B cell (primary cell): ENCODE data around the gene KCNS1. TPM values are rescaled to one million over a fixed set of nuclear protein-coding genes. Genes with fewer than 3 reads are reported as not detected.

Source experiments
- ATAC-seq: fragments of 200-7000 bp; cut with Tn5 transposase; one replicate; pipeline ENCODE4 v1.10.0; 2021; ENCODE audit warnings: low read depth, mild to moderate bottlenecking, moderate number of reproducible peaks, moderate library complexity
- CTCF ChIA-PET: fragments of 350-600 bp; sonication (Branson Sonifier 250); formaldehyde crosslinking; loops from one replicate; lab custom pipeline; 2021; ENCODE audit warnings: antibody characterized with exemption, inconsistent platforms; lab: Charles Lee
- POLR2A ChIA-PET: fragments of 350-600 bp; sonication (Branson Sonifier 250); formaldehyde crosslinking; loops from one replicate; lab custom pipeline; 2021; ENCODE audit warnings: antibody characterized with exemption; lab: Charles Lee
- DNase-seq: peaks from one replicate; pipeline ENCODE4 v3.0.0; 2013
- H2AFZ ChIP-seq: 2 replicates; pipeline ENCODE4 v1.6.1; 2012; ENCODE audit warnings: mild to moderate bottlenecking, low read depth, low read length; ENCODE audit not compliant: insufficient read depth, poor library complexity, severe bottlenecking
- H3K27ac ChIP-seq, 2 donors: 1 replicate in 1 of 2; 2 replicates in 1 of 2; pipeline ENCODE4 v1.5.1; 2012 to 2013; ENCODE audit warnings: low read length in 2 of 2, mild to moderate bottlenecking in 2 of 2, moderate library complexity in 1 of 2
- H3K27me3 ChIP-seq, 4 experiments: fragments of 200-600 bp in 1 of 4; sonication (generic) in 1 of 4; replicated peaks in 1 of 4; 1 replicate in 2 of 4; 2 replicates in 2 of 4; pipeline versions ENCODE4 v1.6.1 to v1.7.0; 2013 to 2016; ENCODE audit warnings: low read length in 3 of 4, mild to moderate bottlenecking in 2 of 4, mixed read lengths in 1 of 4, moderate library complexity in 1 of 4; ENCODE audit not compliant: insufficient read depth in 4 of 4, control insufficient read depth in 3 of 4; ENCODE audit errors: control extremely low read depth in 1 of 4
- H3K36me3 ChIP-seq, 2 experiments: replicated peaks in 1 of 2; 1 replicate in 1 of 2; 2 replicates in 1 of 2; pipeline versions ENCODE4 v1.6.1 to v1.7.1; 2013; ENCODE audit warnings: low read length in 1 of 2; ENCODE audit not compliant: insufficient read depth in 2 of 2, control insufficient read depth in 1 of 2; ENCODE audit errors: control extremely low read depth in 1 of 2, extremely low read depth in 1 of 2
- H3K4me1 ChIP-seq, 2 donors: fragments of 200-600 bp in 1 of 2; sonication (generic) in 1 of 2; 1 replicate in 1 of 2; 2 replicates in 1 of 2; pipeline versions ENCODE4 v1.5.1 to v1.6.1; 2013 to 2017; ENCODE audit warnings: low read length in 2 of 2; ENCODE audit not compliant: control insufficient read depth in 2 of 2, insufficient read depth in 2 of 2
- H3K4me2 ChIP-seq: replicated peaks from 2 replicates; pipeline ENCODE3; 2012; ENCODE audit warnings: mild to moderate bottlenecking, low read depth, low read length; ENCODE audit not compliant: poor library complexity, severe bottlenecking
- H3K4me3 ChIP-seq, 5 experiments: fragments of 200-600 bp in 1 of 5; sonication (generic) in 1 of 5; 1 replicate in 3 of 5; 2 replicates in 2 of 5; pipeline versions ENCODE4 v1.5.1 to v1.7.0; 2011 to 2016; ENCODE audit warnings: low read length in 4 of 5, mild to moderate bottlenecking in 4 of 5, low read depth in 2 of 5, control low read depth in 1 of 5, moderate library complexity in 1 of 5; ENCODE audit not compliant: insufficient read depth in 1 of 5; ENCODE audit errors: control extremely low read depth in 1 of 5, extremely low read depth in 1 of 5
- H3K79me2 ChIP-seq: fragments of 200-600 bp; sonication (generic); one replicate; pipeline ENCODE4 v1.6.0; 2016; ENCODE audit warnings: low read length; ENCODE audit not compliant: control insufficient read depth, insufficient read depth
- H3K9ac ChIP-seq: fragments of 200-600 bp; sonication (generic); 2 replicates; pipeline ENCODE4 v1.6.1; 2017; ENCODE audit warnings: mild to moderate bottlenecking, low read length, moderate library complexity
- H3K9me3 ChIP-seq, 3 donors: one replicate each; pipeline versions ENCODE4 v1.6.1 to v1.7.1; 2013; ENCODE audit warnings: low read length in 2 of 3; ENCODE audit not compliant: control insufficient read depth in 2 of 3, insufficient read depth in 1 of 3; ENCODE audit errors: control extremely low read depth in 1 of 3
- H4K20me1 ChIP-seq: 2 replicates; pipeline ENCODE4 v1.6.0; 2012; ENCODE audit warnings: mild to moderate bottlenecking, low read length; ENCODE audit not compliant: insufficient read depth, control insufficient read depth, poor library complexity, severe bottlenecking
- H3K27ac Mint-ChIP-seq: one replicate; pipeline ENCODE4 v1.8.0; 2021; ENCODE audit warnings: mixed read lengths
- H3K27me3 Mint-ChIP-seq: one replicate; pipeline ENCODE4 v1.8.0; 2021; ENCODE audit warnings: mixed read lengths
- H3K4me1 Mint-ChIP-seq: one replicate; pipeline ENCODE4 v1.8.0; 2021; ENCODE audit warnings: mixed read lengths
- H3K4me3 Mint-ChIP-seq: one replicate; pipeline ENCODE4 v1.8.0; 2021; ENCODE audit warnings: mixed read lengths
- H3K9me3 Mint-ChIP-seq: one replicate; pipeline ENCODE4 v1.8.0; 2022; ENCODE audit warnings: mixed read lengths; ENCODE audit not compliant: insufficient read depth
- EZH2 ChIP-seq: IDR thresholded peaks from 2 replicates; pipeline ENCODE4 v1.6.1; 2012; ENCODE audit warnings: borderline replicate concordance, low read depth, mild to moderate bottlenecking, moderate library complexity, low read length; ENCODE audit not compliant: insufficient read depth, poor library complexity, severe bottlenecking
- WGBS: methylation state at CpG from one replicate; pipeline ENCODE4 v1.1.5; 2013; ENCODE audit warnings: missing lambda C conversion rate; ENCODE audit not compliant: insufficient coverage; 5-methylcytosine and 5-hydroxymethylcytosine counted together
- intact Hi-C: fragments of 100-400 bp; cut with micrococcal nuclease; formaldehyde crosslinking; loops from one replicate; pipeline ENCODE4 v1.10.0; 2022
- polyA plus RNA-seq: library from polyadenylated mRNA; depleted of rRNA; stranded (reverse); fragments of >200 nt; gene quantifications from 2 replicates; pipeline ENCODE4 v1.2.3, GENCODE V29; 2012
- total RNA-seq, 2 donors: library from RNA; stranded (reverse); fragments of 120-200 nt in 1 of 2; gene quantifications; 1 replicate in 1 of 2; 2 replicates in 1 of 2; pipeline versions ENCODE4 v1.2.3 to v1.2.4, GENCODE V29; 2013 to 2022
- TF ChIP-seq, protein P1 (sequence below): fragments of 200-600 bp; IDR thresholded peaks from one replicate; pipeline ENCODE4 v1.8.0; 2022; ENCODE audit warnings: antibody characterized with exemption, mild to moderate bottlenecking

KCNS1 gene
- total and polyA plus RNA-seq, 2 donors (not counting 1 experiment from before 2014, with no cell fraction given) = 0.04 TPM; not detected in 1

DNA sequence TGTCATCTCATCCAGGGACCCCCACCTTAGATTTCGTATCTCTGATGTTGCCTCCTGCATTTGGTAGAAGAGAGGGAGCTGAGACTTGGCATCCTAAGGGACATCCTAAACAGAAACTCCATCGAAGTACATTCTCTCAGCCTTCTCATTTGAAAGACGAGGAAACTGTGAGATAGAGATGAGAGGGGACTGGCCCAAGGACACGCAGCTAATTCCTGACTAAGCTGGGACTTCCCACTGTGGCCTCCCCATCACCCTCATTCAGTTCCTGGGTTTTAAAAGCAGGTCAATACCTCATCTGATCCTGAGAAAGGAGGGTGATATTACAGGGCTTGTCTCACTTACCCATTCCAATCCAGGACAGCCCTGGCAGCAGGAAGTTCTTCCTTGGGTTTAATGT is 14.9 kb upstream of the KCNS1 start:
- H3K4me1 ChIP-seq = no peaks in the 10 kb centered on the region
- POLR2A ChIA-PET = no interaction called here
- Mint-ChIP-seq H3K4me3 (no peak overlapping the region), H3K9me3 (no peaks in the 10 kb centered on the region), H3K4me1 (no peaks in the 10 kb centered on the region), H3K27me3 (peaks cover 22% of the 10 kb centered on the region), H3K27ac (no peak overlapping the region)
- intact Hi-C loops = no loop called here
- H3K79me2 ChIP-seq = no peaks in the 10 kb centered on the region
- no peak overlapping the region for H3K9ac ChIP-seq
- no peak for DNase-seq
- TF ChIP-seq, protein P1, sequence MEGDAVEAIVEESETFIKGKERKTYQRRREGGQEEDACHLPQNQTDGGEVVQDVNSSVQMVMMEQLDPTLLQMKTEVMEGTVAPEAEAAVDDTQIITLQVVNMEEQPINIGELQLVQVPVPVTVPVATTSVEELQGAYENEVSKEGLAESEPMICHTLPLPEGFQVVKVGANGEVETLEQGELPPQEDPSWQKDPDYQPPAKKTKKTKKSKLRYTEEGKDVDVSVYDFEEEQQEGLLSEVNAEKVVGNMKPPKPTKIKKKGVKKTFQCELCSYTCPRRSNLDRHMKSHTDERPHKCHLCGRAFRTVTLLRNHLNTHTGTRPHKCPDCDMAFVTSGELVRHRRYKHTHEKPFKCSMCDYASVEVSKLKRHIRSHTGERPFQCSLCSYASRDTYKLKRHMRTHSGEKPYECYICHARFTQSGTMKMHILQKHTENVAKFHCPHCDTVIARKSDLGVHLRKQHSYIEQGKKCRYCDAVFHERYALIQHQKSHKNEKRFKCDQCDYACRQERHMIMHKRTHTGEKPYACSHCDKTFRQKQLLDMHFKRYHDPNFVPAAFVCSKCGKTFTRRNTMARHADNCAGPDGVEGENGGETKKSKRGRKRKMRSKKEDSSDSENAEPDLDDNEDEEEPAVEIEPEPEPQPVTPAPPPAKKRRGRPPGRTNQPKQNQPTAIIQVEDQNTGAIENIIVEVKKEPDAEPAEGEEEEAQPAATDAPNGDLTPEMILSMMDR = no peak
- TF ChIP-seq EZH2 = no peak
- no peak overlapping the region for H3K27ac ChIP-seq
- H3K4me3 ChIP-seq = no peak overlapping the region
- 100% methylated on average over 1 of the region's 4 CpGs for WGBS
- CTCF ChIA-PET = interaction anchor here (1.8 to 1.9 kb wide), 2 partner anchors 20 to 72 kb away, joined by 5 to 10 read pairs; no protein-coding TSS in a partner anchor
- no peak overlapping the region for H2AFZ ChIP-seq
- H4K20me1 ChIP-seq = no peaks in the 10 kb centered on the region
- no peaks in the 10 kb centered on the region for H3K36me3 ChIP-seq
- ATAC-seq = no peak
- no peaks in the 10 kb centered on the region for H3K9me3 ChIP-seq
- no peak overlapping the region for H3K4me2 ChIP-seq
- peaks cover 0 to 4% (median 3%) of the 10 kb centered on the region in 4 experiments for H3K27me3 ChIP-seq

DNA sequence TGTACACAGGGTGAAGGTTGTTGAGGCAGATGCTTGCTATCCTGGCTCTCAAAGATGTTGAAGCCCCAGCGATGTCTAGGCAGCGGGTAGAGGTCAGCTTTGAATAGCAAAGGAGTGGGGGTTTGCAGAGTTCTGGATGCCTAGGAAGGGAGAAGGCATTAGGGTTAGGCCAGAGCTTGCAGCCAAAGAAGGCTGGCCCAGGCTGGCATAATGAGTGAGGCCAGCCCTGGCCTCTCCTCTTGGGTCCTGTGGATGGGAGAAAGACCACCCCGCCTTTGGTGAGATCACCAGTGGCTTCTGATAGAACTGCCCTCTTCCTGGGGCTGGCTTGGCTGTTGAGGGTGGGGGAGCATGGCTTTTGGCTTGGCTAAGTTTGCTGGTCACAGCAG is 14.5 kb upstream of the KCNS1 start:
- Mint-ChIP-seq H3K4me3 (no peak overlapping the region), H3K27me3 (peaks cover 21% of the 10 kb centered on the region), H3K27ac (no peak overlapping the region), H3K9me3 (no peaks in the 10 kb centered on the region), H3K4me1 (no peaks in the 10 kb centered on the region)
- H3K36me3 ChIP-seq = no peaks in the 10 kb centered on the region
- no peak overlapping the region for H3K9ac ChIP-seq
- H2AFZ ChIP-seq = no peak overlapping the region
- H3K27ac ChIP-seq = no peak overlapping the region
- H3K9me3 ChIP-seq = no peaks in the 10 kb centered on the region
- 74% methylated on average over 2 of the region's 3 CpGs for WGBS
- no peak overlapping the region for H3K4me2 ChIP-seq
- ChIA-PET CTCF (interaction anchor here (1.8 to 1.9 kb wide), 2 partner anchors 20 to 72 kb away, joined by 5 to 10 read pairs; no protein-coding TSS in a partner anchor), POLR2A (no interaction called here)
- intact Hi-C loops = no loop called here
- H3K4me3 ChIP-seq = no peak overlapping the region
- no peak for TF ChIP-seq EZH2
- TF ChIP-seq, protein P1 = no peak
- H3K79me2 ChIP-seq = no peaks in the 10 kb centered on the region
- DNase-seq (no peak), ATAC-seq (no peak)
- peaks cover 0 to 4% (median 3%) of the 10 kb centered on the region in 4 experiments for H3K27me3 ChIP-seq
- H4K20me1 ChIP-seq = no peaks in the 10 kb centered on the region
- H3K4me1 ChIP-seq = no peaks in the 10 kb centered on the region
